GM18951 (cell line): ENCODE results near the gene MPRIP.

Experiments used
- POLR2A ChIP-seq: IDR thresholded peaks from 4 replicates; pipeline ENCODE4 v1.6.1; 2011; ENCODE audit warnings: mild to moderate bottlenecking; ENCODE audit not compliant: insufficient read length, insufficient read depth; ENCODE audit errors: extremely low read depth
- in situ Hi-C: fragments of 300-500 bp; cut with MboI; formaldehyde crosslinking; loops from one replicate; pipeline ENCODE4 v1.12.0; 2022; ENCODE audit warnings: low sequenced_read_pairs, mixed read lengths, inconsistent platforms; ENCODE audit not compliant: unreplicated experiment

Gene MPRIP

GRCh38 chr17:17042851-17043460, 699 bp downstream of the MPRIP start:
- TF ChIP-seq POLR2A, result no peak
- in situ Hi-C loops, result no loop called here

- in situ Hi-C loops, result no loop called here
- no peak for TF ChIP-seq POLR2A
These were observed 1.4 kb downstream of the MPRIP start for GRCh38 chr17:17043461-17044271.

- in situ Hi-C loops, result no loop called here
These were observed 2.7 kb downstream of the MPRIP start for GRCh38 chr17:17044846-17045561.

GRCh38 chr17:17048106-17048505, 5.8 kb downstream of the MPRIP start:
- in situ Hi-C loops, result no loop called here
- no peak for TF ChIP-seq POLR2A

More at GRCh38 chr17:17044846-17045561, 2.7 kb downstream of the MPRIP start:
- no peak for TF ChIP-seq POLR2A

GRCh38 chr17:17050346-17051345, 8.4 kb downstream of the MPRIP start:
- in situ Hi-C loops, result no loop called here

GRCh38 chr17:17051380-17051779, 9.1 kb downstream of the MPRIP start:
- in situ Hi-C loops, result no loop called here
- no peak for TF ChIP-seq POLR2A

More at GRCh38 chr17:17050346-17051345, 8.4 kb downstream of the MPRIP start:
- no peak for TF ChIP-seq POLR2A

GRCh38 chr17:17051791-17052461, 9.7 kb downstream of the MPRIP start:
- no peak for TF ChIP-seq POLR2A
- in situ Hi-C loops, result no loop called here

- in situ Hi-C loops, result no loop called here
These were observed 10.4 kb downstream of the MPRIP start for GRCh38 chr17:17052462-17053221.

GRCh38 chr17:17053446-17054379, 11.5 kb downstream of the MPRIP start:
- no peak for TF ChIP-seq POLR2A
- in situ Hi-C loops, result no loop called here

More at GRCh38 chr17:17052462-17053221, 10.4 kb downstream of the MPRIP start:
- TF ChIP-seq POLR2A, result no peak

- TF ChIP-seq POLR2A, result no peak
- in situ Hi-C loops, result no loop called here
These were observed 12.4 kb downstream of the MPRIP start for GRCh38 chr17:17054636-17055035.
